ENCODE results near the gene ABHD12.

- no peak for TF ChIP-seq CTCF (IDR thresholded peaks at IDR 0.05; ENCODE audit: insufficient read depth, low read length)
- TF ChIP-seq GABPA (IDR thresholded peaks at IDR 0.05; ENCODE audit: low read depth) = no peak
These were observed 100.6 kb downstream of the ABHD12 start for GRCh38 chr20:25289886-25290597.
